ENCODE results near the gene TRPC1. TPM values are rescaled to one million over a fixed set of nuclear protein-coding genes. Genes with fewer than 3 reads are reported as not detected.

The TRPC1 gene
- polyA plus RNA-seq, 10 donors: 6.5 to 14.3 (median 8.1) TPM

- no peak for DNase-seq
Measured at GRCh38 chr3:142837526-142837925, 113.7 kb downstream of the TRPC1 start.

- DNase-seq: no peak
Measured at GRCh38 chr3:142839831-142840230, 116.0 kb downstream of the TRPC1 start.

- peak in 1 of 3 donors; percentile 12 for DNase-seq
Measured at GRCh38 chr3:142844339-142844977, 120.6 kb downstream of the TRPC1 start.

- peak in 1 of 3 donors; percentile 7 for DNase-seq
Measured at GRCh38 chr3:142846779-142847577, 123.1 kb downstream of the TRPC1 start.

DNA sequence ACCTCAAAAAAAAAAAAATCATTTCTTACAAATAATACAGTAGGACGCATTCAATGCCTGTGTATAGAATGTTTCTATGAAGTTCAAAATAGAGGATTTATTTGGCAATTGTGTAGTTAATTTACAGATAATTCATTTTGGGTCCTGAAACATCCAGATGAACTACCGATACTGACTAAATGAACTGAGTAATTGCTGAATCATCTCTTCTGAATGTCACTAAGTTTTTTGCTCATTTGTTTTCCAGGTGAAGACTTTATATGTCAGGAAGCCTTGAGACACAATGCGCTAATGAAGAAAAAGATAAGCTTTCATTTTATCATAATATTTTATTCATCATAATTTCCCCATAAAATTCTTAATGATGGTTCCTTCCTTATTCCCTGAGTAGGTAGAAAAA, 125.3 kb downstream of the TRPC1 start:
- no peak for DNase-seq

GRCh38 chr3:142850395-142851023, 126.7 kb downstream of the TRPC1 start:
- DNase-seq: peak in 1 of 3 donors; percentile 71

- no peak for DNase-seq
Measured at GRCh38 chr3:142852009-142852408, 128.2 kb downstream of the TRPC1 start.

DNA sequence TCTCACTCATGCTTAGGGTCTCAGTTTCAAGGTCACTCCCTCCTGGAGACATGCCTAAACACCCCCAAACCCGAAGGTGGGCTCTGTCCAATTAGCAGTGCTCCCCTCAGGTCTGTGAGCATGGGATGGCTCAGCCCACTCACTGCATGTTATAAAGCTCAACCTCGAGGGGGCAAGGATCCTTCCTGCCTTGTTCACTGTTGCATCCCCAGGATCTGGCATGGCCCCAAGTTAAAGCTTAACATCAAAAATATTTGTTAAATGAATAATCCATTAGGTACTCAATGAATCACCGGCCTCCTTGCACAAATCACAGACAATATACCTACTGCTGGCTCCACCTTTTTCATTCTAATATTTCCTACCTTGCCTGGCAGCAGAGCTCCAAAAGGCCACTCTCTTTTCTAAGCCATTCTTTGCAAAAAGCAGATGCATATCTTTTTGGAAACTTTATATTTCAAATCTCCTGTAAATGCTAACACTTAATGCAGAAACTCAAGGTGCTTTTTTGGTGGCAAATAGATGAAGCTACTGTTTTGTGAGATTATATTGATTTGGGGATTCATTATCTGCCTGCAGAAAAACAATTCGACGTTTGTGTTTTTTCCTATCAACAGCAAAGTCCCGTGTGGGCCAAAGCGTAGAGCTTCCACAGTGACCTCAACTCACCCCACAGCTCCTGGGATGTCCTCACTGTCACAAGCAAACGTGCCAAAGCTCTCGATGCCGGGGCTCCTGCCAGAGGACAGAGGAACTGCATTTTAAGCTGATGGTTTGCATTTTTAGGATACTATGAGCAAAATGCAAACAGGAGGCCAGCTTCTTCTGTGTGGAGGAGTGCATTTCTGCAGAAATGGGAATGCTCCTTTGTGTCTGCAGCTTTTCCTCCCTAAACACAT, 129.7 kb downstream of the TRPC1 start:
- peak in 2 of 3 donors; percentile 4 to 43 for DNase-seq

DNA sequence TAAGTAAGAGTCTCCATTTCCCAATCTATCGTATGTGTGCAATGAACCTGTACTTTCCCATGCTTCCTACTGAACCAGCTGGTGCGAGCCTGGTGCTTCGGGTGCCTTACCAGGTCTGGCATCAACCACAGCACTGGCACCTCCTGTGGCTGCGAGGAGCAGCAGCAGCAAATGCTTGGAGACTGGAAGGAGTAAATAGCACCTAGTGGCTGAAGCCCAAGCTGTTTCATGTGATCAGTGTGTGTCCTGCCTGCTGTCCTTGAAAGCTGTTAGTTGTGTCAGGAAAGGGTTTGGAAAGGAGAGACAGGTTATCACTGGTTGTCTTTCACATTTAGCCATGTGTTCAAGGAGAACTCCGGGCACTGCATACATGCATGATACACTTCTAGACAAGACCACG, 133.2 kb downstream of the TRPC1 start:
- no peak for DNase-seq

Other genes starting within 250 kb of the TRPC1 start
- 10 to 100 TPM in 8 of 10 donors, 1 to 10 TPM in 2; 8.1 to 17.7 (median 12.6) TPM for gene ATR, start 145.3 kb upstream of the TRPC1 start, polyA plus RNA-seq (ENCODE audit: insufficient read length in 10 of 10)
- 1 to 10 TPM in 2 of 10 donors, under 1 TPM in 8; 0.34 to 1.0 (median 0.70) TPM for gene PLS1, start 127.6 kb upstream of the TRPC1 start, polyA plus RNA-seq (ENCODE audit: insufficient read length in 10 of 10)
- 1 to 10 TPM in 9 of 10 donors, under 1 TPM in 1; 0.81 to 3.4 (median 2.2) TPM for gene PCOLCE2, start 165.0 kb downstream of the TRPC1 start, polyA plus RNA-seq (ENCODE audit: insufficient read length in 10 of 10)
- under 1 TPM in 2 of 10 donors, not detected in 8; 0.05 to 0.32 TPM for gene PAQR9, start 239.6 kb downstream of the TRPC1 start, polyA plus RNA-seq (ENCODE audit: insufficient read length in 10 of 10)